ENCODE measurements around the gene LTB4R. TPM values are rescaled to one million over a fixed set of nuclear protein-coding genes. Genes with fewer than 3 reads are reported as not detected.

The LTB4R gene
- 0.98 and 1.5 TPM in 2 replicates for total RNA-seq (ENCODE audit: low replicate concordance)

DNA sequence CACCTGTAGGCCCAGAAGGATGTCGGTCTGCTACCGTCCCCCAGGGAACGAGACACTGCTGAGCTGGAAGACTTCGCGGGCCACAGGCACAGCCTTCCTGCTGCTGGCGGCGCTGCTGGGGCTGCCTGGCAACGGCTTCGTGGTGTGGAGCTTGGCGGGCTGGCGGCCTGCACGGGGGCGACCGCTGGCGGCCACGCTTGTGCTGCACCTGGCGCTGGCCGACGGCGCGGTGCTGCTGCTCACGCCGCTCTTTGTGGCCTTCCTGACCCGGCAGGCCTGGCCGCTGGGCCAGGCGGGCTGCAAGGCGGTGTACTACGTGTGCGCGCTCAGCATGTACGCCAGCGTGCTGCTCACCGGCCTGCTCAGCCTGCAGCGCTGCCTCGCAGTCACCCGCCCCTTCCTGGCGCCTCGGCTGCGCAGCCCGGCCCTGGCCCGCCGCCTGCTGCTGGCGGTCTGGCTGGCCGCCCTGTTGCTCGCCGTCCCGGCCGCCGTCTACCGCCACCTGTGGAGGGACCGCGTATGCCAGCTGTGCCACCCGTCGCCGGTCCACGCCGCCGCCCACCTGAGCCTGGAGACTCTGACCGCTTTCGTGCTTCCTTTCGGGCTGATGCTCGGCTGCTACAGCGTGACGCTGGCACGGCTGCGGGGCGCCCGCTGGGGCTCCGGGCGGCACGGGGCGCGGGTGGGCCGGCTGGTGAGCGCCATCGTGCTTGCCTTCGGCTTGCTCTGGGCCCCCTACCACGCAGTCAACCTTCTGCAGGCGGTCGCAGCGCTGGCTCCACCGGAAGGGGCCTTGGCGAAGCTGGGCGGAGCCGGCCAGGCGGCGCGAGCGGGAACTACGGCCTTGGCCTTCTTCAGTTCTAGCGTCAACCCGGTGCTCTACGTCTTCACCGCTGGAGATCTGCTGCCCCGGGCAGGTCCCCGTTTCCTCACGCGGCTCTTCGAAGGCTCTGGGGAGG is at the start of gene LTB4R:
TSS of gene LTB4R (plus strand) at position 857 of the 959 bp plus-strand sequence. CDS start 4,150 bp downstream, outside the sequence.
- TF ChIP-seq, protein P1, sequence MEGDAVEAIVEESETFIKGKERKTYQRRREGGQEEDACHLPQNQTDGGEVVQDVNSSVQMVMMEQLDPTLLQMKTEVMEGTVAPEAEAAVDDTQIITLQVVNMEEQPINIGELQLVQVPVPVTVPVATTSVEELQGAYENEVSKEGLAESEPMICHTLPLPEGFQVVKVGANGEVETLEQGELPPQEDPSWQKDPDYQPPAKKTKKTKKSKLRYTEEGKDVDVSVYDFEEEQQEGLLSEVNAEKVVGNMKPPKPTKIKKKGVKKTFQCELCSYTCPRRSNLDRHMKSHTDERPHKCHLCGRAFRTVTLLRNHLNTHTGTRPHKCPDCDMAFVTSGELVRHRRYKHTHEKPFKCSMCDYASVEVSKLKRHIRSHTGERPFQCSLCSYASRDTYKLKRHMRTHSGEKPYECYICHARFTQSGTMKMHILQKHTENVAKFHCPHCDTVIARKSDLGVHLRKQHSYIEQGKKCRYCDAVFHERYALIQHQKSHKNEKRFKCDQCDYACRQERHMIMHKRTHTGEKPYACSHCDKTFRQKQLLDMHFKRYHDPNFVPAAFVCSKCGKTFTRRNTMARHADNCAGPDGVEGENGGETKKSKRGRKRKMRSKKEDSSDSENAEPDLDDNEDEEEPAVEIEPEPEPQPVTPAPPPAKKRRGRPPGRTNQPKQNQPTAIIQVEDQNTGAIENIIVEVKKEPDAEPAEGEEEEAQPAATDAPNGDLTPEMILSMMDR (IDR thresholded peaks at IDR 0.05; ENCODE audit: insufficient read depth, low read length), result peak; percentile 26
- H3K4me3 ChIP-seq (ENCODE audit: low read depth, low read length), result peak within 1 kb of the TSS; percentile 28
- peak; percentile 70 for DNase-seq (ENCODE audit: low read depth)

DNA sequence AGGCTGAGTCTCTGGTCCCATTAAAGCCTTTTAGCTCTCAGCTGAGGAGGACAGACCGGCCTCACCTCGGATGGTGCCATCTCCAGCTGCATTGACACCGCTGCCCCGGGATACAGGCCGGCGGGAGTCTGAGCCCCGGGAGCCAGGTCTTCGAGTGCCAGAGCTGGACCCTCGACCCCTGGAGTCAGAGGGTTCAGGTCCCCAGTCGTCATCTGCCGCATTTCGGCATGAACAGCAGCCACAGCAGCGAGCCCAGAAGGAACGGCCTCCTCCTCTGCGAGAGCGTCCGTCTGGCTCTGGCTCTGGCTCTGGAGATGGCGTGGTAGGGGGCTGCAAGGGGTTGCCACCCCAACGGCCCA is 49.4 kb upstream of the LTB4R start:
- H3K4me3 ChIP-seq (ENCODE audit: low read depth, low read length), result no peak overlapping the region
- DNase-seq (ENCODE audit: low read depth), result no peak
- TF ChIP-seq, protein P1 (IDR thresholded peaks at IDR 0.05; ENCODE audit: insufficient read depth, low read length), result no peak

DNA sequence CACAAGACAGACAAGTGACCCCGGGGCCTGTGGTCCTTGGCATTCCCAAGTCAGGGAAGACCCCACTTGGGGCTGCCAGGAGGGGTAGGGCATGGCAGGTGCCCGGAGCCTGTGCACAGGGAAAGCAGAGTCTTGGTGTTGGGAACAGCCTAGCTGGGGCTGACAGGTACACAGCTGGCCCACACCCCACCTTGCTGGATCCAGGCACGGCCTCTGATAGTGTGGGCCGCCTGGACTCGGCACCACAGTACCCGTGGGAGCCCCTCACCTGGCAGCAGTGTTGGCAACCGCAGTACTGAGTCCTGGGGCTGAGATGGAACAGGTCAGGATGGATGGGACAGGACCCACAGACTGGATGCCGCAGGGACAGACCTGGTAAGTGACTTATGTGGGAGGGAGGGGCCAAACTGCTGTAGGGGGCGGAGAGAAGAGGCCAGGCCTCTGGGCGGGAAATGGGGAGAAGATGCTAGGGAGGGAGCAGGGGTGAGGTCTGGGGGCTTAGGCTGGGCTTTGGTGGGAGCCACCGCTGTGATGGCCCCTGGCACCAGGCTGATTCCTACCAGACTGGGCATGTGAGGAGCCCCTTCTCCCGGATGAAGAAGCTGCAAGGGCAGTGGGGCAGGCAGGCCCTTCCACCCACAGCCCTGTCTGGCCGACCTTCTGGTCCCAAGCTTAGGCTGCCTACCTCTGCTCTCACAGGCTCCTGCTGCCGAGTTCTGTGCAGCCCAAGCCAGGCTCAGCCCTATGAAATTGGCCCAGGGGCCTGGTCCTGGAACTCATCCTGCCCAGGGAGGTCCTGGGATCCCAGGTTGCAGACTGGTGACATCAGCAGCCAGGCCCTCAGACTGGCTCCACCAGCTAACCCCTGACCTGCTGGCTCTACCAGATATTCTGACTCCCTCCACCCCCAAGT is 48.2 kb upstream of the LTB4R start, which contains the start of gene TGM1:
TSS of gene TGM1 (minus strand) at position 357 of the 913 bp plus-strand sequence. CDS start 825 bp downstream, outside the sequence.
- H3K4me3 ChIP-seq (ENCODE audit: low read depth, low read length), result no peak within 1 kb of the TSS
- TF ChIP-seq, protein P1 (IDR thresholded peaks at IDR 0.05; ENCODE audit: insufficient read depth, low read length), result no peak
- no peak for DNase-seq (ENCODE audit: low read depth)

DNA sequence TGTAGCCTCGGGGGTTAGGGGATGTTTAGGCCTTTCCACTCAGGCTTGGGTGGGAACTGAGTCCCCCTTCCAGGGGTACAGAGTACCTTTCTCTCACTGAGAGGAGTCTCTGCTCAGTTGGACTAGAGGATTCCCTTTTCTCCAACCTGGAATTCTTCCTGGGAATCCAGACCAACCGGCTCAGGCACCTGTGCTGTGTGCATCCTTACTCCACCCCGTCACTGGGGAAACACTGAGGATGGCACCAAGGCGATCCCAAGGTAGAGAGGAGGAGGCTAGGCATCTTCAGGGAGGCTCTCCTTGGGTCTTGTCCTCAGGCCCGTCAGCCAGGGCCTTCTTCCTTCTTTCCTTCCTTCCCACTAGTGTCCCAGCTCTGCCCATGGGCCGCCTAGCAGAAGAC is 47.5 kb upstream of the LTB4R start:
- TF ChIP-seq, protein P1 (IDR thresholded peaks at IDR 0.05; ENCODE audit: insufficient read depth, low read length), result no peak
- H3K4me3 ChIP-seq (ENCODE audit: low read depth, low read length), result no peak overlapping the region
- no peak for DNase-seq (ENCODE audit: low read depth)

- no peak overlapping the region for H3K4me3 ChIP-seq (ENCODE audit: low read depth, low read length)
- DNase-seq (ENCODE audit: low read depth), result peak; percentile 30
- TF ChIP-seq, protein P1 (IDR thresholded peaks at IDR 0.05; ENCODE audit: insufficient read depth, low read length), result no peak
Observed at GRCh38 chr14:24264298-24264697, 47.0 kb upstream of the LTB4R start.

Measured in fibroblast of the aortic adventitia (primary cell).